ENCODE measurements around the gene RAB33A. TPM values are rescaled to one million over a fixed set of nuclear protein-coding genes. Genes with fewer than 3 reads are reported as not detected.

Gene RAB33A
- under 1 TPM in 1 of 4 donors, not detected in 3; 0.65 TPM for total RNA-seq

DNA sequence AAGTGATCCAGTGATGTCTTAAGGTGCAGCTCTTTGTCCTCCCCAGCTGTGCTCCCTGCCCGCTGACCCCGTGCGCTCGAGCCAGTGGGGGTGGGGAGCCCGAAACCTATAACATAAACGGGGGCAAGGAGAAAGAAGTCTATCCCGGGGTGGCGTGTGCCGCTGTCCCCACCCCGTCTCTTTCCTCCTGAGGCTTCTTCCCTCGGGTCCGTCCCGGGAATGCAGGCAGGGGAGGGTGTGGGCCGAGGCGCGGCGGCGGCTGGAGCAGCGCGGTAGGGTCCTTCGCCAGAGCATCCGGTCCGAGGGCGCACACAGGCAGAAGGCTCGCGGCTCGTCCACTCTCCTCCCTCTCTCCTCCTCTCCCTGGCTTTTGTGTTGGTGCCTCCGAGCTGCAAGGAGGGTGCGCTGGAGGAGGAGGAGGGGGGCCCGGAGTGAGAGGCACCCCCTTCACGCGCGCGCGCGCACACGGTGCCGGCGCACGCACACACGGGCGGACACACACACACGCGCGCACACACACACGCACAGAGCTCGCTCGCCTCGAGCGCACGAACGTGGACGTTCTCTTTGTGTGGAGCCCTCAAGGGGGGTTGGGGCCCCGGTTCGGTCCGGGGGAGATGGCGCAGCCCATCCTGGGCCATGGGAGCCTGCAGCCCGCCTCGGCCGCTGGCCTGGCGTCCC is at the start of gene RAB33A:
RAB33A (plus strand) TSS at position 517 of the 681 bp plus-strand sequence; CDS start at position 618, 101 bp downstream.
- intact Hi-C loops (cut with DNase I; ENCODE audit: low total_unique reads): no loop called here
- WGBS, 2 donors: 0 to 51% methylated on average over 8 to 49 of the region's 61 CpGs
- peak in 1 of 2 donors; percentile 87 for DNase-seq (ENCODE audit: low spot score in 2 of 2)
- H3K4me3 ChIP-seq (ENCODE audit: low read depth, poor library complexity, severe bottlenecking): peak within 1 kb of the TSS; percentile 25
- no peak for TF ChIP-seq CTCF (IDR thresholded peaks at IDR 0.05)
- TF ChIP-seq POLR2A (IDR thresholded peaks at IDR 0.05): no peak

GRCh38 chrX:130124577-130124976 is 47.2 kb upstream of the RAB33A start:
- WGBS, 2 donors: 64 to 83% methylated on average over 3 to 4 of the region's 4 CpGs
- DNase-seq (ENCODE audit: low spot score in 2 of 2): no peak
- intact Hi-C loops (cut with DNase I; ENCODE audit: low total_unique reads): no loop called here
- H3K4me3 ChIP-seq (ENCODE audit: low read depth, poor library complexity, severe bottlenecking): no peak overlapping the region
- TF ChIP-seq CTCF (IDR thresholded peaks at IDR 0.05): no peak
- TF ChIP-seq POLR2A (IDR thresholded peaks at IDR 0.05): no peak

DNA sequence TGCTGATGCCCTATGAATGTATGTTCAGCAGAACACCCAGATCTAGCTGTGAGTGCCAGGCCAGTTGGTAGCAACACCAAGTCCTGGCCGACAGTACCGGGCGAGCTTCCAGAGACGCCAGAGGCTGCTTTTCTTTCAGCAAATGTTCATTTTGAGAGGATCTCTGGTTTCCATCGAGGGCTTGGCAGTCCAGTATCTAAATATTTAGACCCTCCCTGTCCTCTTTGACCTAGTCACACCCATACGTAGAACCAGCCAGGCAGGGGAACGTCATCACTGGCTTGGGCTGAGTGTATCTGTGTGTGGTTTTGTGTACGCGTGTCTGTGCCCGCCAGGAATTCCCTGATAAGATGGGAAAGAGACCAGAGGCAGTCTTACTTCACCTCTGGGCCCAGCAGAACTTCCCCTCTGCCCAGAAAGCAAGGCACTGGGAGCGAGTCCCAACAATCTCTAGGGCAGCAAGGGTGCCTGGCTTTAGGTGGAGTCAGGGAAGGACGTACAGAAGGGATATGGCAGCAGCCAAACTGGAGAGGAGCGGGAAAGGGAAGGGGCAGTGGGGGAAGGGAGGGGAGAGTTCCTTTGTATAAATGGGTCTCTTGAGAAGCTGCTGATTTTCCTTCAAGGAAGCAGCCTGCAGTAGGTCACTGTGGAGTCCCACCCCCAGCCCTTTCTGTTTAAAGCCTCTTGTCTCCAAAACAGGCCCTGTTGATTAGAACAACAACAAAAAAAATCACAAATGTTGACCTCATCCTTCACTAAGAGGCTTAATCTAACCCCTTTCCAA is 46.5 kb upstream of the RAB33A start:
- 31 to 34% methylated on average over 13 of the region's 13 CpGs for WGBS, 2 donors
- peak; percentile 58 to 88 for DNase-seq (ENCODE audit: low spot score in 2 of 2)
- no peak for TF ChIP-seq POLR2A (IDR thresholded peaks at IDR 0.05)
- TF ChIP-seq CTCF (IDR thresholded peaks at IDR 0.05): no peak
- H3K4me3 ChIP-seq (ENCODE audit: low read depth, poor library complexity, severe bottlenecking): no peak overlapping the region
- intact Hi-C loops (cut with DNase I; ENCODE audit: low total_unique reads): no loop called here

GRCh38 chrX:130130990-130131389 is 40.8 kb upstream of the RAB33A start:
- intact Hi-C loops (cut with DNase I; ENCODE audit: low total_unique reads): no loop called here
- 83 to 86% methylated on average over 5 of the region's 5 CpGs for WGBS, 2 donors

GRCh38 chrX:130136496-130136895 is 35.3 kb upstream of the RAB33A start:
- WGBS, 2 donors: 77 to 79% methylated on average over 5 of the region's 5 CpGs
- intact Hi-C loops (cut with DNase I; ENCODE audit: low total_unique reads): no loop called here
- no peak for DNase-seq (ENCODE audit: low spot score in 2 of 2)
- H3K4me3 ChIP-seq (ENCODE audit: low read depth, poor library complexity, severe bottlenecking): no peak overlapping the region
- no peak for TF ChIP-seq CTCF (IDR thresholded peaks at IDR 0.05)

More at GRCh38 chrX:130130990-130131389, 40.8 kb upstream of the RAB33A start:
- H3K4me3 ChIP-seq (ENCODE audit: low read depth, poor library complexity, severe bottlenecking): no peak overlapping the region
- DNase-seq (ENCODE audit: low spot score in 2 of 2): peak in 1 of 2 donors; percentile 21
- TF ChIP-seq CTCF (IDR thresholded peaks at IDR 0.05) (no peak), POLR2A (IDR thresholded peaks at IDR 0.05) (no peak)

All from lower leg skin (tissue), 4 donors.